ENCODE results near the gene C1QL3.

The C1QL3 gene

GRCh38 chr10:16521311-16522016 is at the start of gene C1QL3:
Gene C1QL3 (minus strand): TSS chr10:16521879. CDS start chr10:16521065, 814 bp downstream.
- peak; percentile 55 for DNase-seq (ENCODE audit: low read depth, low spot score)

DNA sequence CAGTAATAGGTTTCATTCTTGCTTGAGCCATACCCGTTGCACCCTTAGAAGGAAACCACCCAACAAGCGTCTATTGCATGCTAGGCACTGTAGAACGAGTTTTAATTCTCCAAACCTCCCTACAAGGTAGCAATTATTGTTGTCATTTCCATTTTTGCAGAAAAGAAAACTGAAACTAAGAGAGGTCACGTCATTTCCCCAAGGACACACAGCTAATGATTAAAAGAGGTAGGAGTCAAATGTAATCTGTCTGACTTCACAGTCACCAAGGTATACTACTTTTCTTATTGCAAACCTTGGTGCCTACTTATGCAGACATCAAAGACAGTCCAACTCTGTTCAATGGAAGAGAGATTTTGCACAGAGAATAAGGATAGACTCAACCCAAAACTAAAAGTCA is 49.1 kb upstream of the C1QL3 start:
- no peak for DNase-seq (ENCODE audit: low read depth, low spot score)

DNA sequence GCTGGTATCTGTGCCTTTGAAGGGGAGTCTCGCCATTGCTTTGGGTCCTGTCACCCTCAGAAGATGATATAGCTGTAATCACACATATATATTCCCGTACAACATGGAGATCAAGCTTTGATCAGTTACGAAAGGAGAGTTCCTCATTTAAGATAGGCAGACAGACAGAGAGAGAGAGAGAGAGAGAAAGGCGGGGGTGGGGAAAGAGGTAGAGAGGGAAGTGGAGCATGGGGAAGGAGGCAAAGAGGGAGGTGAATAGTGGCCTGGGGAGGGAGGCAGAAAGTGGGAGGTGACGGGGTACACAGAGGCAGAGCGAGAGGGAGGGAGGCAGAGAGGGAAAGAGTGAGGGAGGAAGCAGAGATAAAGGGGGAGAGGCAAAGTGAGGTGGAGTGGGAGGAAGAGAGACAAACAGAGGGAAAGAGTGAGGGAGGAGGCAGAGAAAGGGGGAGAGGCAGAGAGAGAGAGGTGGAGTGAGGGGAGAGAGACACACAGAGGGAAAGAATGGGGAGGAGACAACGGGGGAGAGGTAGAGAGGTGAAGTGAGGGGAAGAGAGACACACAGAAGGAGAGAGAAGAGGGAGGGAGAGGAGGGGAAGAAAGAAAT is 44.6 kb upstream of the C1QL3 start:
- no peak for DNase-seq (ENCODE audit: low read depth, low spot score)

GRCh38 chr10:16565604-16566003 is 43.9 kb upstream of the C1QL3 start:
- no peak for DNase-seq (ENCODE audit: low read depth, low spot score)

DNA sequence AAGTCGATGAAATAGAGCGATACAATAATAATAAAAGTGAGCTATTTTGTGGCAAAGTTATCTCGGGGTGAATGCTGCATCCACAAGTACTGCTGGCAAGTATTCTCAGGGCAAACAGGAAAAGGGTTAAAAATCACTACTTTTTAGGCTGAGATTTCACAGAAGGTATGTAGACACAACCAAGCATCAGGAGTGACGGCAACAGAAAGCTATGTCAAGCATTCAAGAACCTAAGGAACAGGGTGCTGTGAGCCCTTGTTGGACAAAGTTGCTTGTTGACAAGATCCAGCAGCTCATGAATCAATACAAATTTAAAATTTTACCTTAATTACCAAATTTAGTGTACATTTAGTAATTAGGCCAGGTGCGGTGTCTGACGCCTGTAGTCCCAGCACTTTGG is 41.2 kb upstream of the C1QL3 start:
- DNase-seq (ENCODE audit: low read depth, low spot score), result no peak

DNA sequence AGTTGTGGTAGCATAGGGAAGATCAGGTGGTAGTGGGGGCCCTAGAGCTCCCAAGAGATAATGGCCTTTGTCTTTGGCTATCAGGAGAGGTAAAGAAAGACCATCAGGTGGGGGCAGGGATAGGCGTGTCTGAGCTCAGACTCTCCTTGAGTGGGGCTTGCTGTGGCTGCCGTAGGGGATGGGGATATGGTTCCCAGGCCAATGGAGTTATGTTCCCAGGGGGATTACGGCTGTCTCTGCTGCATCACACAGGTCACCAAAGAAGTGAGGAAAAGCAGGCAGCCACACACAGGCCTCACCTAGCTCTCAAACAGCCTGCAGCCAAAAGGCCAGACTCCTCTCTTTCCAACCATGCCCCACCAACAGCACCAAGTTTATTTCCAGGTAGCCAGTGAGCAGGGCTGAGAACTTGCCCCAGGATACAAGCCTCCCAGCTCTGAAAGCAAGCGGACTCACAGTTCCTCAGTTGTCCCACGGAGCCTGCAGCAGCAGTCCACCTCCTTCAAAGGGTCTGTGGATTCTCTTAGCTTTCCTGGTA is 37.6 kb upstream of the C1QL3 start:
- peak; percentile 62 for DNase-seq (ENCODE audit: low read depth, low spot score)

DNA sequence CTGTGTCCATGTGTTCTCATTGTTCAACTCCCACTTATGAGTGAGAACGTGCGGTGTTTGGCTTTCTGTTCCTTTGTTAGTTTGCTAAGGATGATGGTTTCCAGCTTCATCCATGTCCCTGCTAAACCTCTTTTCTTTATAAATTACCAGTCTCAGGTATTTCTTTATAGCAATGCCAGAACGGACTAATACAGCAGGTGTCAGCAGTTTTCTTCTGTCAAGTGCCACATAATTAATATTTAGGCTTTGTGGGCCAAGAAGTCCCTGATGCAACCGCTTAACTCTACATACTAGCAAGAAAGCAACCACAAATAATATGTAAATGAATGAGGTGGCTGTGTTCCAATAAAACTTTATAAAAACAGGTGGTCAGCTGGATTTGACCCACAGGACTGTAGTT is 26.3 kb upstream of the C1QL3 start:
- no peak for DNase-seq (ENCODE audit: low read depth, low spot score)

DNA sequence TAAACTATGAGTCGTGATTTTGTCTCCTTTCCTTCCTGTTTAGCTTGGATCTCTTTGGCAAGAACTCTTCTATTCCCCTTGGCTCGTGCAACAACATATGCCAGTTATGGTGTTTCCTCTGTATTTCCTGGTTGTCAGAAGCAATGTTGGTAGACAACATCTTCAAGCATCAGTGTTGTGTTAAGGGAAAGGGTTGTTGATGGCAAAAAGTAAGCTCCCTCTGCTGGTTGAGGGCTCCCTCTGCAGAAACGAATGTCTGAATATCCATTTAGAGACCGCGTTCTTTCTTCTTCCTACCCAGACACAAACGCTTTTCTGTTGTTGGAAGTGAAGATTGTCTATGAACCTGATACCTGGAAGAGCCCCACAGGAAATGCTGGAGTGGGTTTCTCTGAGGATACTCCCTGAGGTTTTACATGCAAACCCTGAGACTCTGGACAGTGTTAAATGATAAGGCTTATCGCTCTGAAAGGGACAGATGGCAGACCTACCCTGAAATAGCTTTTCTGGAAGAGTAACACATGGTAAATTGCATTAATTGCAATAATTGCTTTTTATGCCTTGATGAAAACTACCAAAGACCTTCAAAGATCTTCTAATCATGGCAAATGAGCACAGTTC is 23.5 kb upstream of the C1QL3 start:
- peak; percentile 68 for DNase-seq (ENCODE audit: low read depth, low spot score)

GRCh38 chr10:16544591-16544990 is 22.9 kb upstream of the C1QL3 start:
- no peak for DNase-seq (ENCODE audit: low read depth, low spot score)

- no peak for DNase-seq (ENCODE audit: low read depth, low spot score)
Observed at GRCh38 chr10:16544099-16544498, 22.4 kb upstream of the C1QL3 start.

DNA sequence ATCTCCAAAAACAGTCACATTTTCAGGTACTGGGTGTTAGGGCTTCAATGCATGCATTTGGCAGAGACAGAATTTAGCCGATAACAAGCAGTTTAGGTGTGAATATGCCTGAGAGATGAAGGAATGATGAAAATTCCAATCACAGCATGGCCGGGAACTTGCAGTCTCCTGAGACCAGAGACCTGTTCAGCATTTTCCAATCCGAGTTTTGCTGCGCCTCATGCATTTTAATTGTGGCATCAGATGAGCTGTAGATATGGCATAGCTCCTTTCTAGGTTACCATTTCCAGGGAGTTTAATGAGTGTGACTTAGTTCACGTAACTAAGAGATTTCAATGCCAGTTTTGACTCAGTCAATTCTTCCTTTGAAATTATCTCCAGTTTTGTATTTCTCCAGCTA is 14.5 kb upstream of the C1QL3 start:
- no peak for DNase-seq (ENCODE audit: low read depth, low spot score)

DNA sequence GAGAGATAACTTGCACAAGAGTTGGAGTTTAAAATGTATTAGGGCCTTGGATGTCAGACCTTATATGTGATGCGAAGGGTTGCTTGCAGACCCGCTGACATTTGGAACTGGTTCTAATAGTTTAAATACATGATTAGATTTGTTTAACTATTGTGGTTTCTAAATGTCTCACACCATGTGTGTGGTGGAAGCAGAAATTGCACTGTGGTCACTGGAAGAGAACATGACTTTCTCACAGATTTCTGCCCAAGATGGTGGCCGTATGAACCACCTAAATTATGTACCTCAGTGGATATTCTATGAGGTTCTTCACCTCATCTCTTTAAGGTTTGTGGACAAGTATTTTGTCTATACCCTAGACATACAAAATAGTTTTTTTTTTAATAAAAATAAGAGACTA is 8.2 kb upstream of the C1QL3 start:
- DNase-seq (ENCODE audit: low read depth, low spot score), result no peak

- DNase-seq (ENCODE audit: low read depth, low spot score), result peak; percentile 6
Observed at GRCh38 chr10:16527452-16527851, 5.8 kb upstream of the C1QL3 start.

DNA sequence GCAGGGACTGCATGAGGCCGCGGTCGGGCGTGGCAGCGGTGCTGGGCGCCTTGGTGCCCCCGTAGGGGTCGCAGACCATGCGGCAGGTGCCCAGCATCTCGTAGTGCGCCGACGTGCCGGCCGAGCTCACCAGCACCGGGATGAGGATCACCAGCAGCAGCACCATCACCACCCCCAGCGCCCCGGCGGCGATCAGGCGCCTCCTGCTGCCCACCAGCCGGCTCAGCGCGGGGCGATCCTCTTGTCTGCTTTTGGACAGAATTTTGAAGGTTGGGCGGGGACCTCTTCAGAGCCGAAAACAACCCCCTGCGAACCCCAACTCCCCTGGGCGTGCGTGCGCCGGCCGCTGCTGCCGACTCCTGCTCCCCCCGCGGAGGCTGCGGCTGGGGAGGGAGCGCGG is 779 bp downstream of the C1QL3 start:
- peak; percentile 60 for DNase-seq (ENCODE audit: low read depth, low spot score)

- peak; percentile 6 for DNase-seq (ENCODE audit: low read depth, low spot score)
Observed at GRCh38 chr10:16519908-16520861, 1.5 kb downstream of the C1QL3 start.

DNA sequence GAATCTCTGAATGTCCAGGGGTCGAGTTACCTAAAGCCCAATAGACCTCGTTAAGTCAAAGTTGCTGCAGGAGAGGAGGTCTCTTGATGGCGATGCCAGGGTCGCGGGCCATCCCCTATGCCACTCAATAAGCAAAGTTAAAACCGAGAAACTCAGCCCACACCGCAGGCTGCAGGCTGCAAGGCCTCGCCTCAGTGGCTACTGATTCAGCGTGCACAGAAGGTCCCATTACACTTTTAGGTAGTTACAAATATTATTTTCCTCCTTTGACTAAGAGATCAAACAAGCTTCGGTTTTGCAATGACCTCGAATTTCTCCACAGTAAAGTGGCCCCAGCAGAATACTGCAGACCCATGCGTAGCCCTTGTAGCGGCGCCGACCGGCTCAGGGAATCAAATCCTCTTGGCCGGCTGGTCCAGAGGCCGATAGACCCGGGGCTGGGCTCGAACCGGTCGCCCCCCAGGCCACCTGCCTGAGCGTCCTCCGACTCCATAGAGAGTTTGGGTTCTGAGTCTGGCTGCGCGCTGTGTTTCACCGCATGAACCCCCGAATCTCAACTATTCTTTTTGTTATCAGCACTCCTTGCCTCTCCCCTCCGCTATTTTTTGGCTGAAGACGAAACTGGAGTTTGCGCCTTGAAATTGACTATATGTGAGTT is 2.3 kb downstream of the C1QL3 start:
- DNase-seq (ENCODE audit: low read depth, low spot score), result peak; percentile 26

- DNase-seq (ENCODE audit: low read depth, low spot score), result no peak
Observed at GRCh38 chr10:16518822-16519221, 2.9 kb downstream of the C1QL3 start.

DNA sequence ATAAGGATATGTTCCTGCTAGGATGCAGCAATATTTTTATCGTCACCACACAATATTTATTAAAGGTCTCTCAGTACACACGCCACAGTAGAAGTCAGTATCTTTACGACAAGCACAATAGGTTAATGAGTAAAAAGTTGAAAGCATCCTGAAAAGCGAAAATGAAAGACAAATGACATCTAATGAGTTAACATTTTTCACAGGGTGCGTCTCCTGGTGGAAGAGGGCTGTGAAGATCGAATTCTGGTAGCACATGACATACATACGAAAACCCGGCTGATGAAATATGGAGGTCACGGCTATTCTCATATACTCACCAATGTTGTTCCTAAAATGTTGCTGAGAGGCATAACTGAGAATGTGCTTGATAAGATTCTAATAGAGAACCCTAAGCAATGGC is 10.8 kb downstream of the C1QL3 start:
- DNase-seq (ENCODE audit: low read depth, low spot score), result no peak

DNA sequence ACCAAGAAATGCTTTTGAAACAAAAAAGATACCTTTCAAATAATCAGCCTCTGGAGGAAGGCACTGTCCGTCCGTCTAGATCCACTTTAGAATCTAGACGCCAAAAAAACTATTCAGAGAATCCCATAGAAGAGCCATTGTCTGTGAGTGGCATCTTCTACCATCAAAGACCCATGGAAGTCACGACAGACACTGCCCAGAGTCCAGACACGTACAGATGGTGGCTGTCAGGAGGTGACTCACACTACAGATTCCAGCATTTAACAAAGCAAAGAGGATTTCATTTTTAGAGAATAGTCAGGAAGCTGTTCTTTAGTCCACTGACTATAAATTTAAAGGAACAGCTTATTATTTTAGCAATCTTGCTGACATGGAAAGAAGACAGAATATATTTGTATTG is 11.7 kb downstream of the C1QL3 start:
- no peak for DNase-seq (ENCODE audit: low read depth, low spot score)

- DNase-seq (ENCODE audit: low read depth, low spot score), result no peak
Observed at GRCh38 chr10:16505161-16505560, 16.5 kb downstream of the C1QL3 start.

DNA sequence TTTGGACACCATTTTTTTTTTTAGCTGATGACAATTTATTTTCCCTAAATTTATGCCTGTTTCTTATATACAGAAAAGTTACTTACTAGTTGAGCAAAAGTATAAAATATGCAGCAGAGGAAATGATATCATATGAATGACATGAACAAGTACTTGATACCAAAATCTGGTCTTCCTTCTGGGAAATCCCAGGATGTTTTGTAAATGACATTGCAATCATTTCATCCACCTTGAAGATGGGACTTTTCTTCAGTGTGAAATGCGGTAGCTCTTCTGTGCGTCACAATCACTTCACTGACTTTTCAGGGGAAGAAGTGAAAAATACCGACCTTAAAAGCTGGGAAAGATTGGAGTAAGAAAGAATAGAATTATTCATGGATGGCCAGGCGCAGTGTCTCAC is 23.8 kb downstream of the C1QL3 start:
- DNase-seq (ENCODE audit: low read depth, low spot score), result no peak
